HG03439 (cell line): ENCODE measurements around the gene MORN5.

ENCODE experiments used
- ATAC-seq: cut with Tn5 transposase; IDR thresholded peaks from one replicate; pipeline ENCODE4 v1.9.1; 2021; ENCODE audit warnings: mild to moderate bottlenecking, moderate library complexity; ENCODE audit not compliant: unreplicated experiment

The MORN5 gene

GRCh38 chr9:122143296-122143695 lies 16.4 kb upstream of the MORN5 start:
- ATAC-seq = no peak

GRCh38 chr9:122143876-122144405 lies 15.8 kb upstream of the MORN5 start:
- ATAC-seq = no peak

DNA sequence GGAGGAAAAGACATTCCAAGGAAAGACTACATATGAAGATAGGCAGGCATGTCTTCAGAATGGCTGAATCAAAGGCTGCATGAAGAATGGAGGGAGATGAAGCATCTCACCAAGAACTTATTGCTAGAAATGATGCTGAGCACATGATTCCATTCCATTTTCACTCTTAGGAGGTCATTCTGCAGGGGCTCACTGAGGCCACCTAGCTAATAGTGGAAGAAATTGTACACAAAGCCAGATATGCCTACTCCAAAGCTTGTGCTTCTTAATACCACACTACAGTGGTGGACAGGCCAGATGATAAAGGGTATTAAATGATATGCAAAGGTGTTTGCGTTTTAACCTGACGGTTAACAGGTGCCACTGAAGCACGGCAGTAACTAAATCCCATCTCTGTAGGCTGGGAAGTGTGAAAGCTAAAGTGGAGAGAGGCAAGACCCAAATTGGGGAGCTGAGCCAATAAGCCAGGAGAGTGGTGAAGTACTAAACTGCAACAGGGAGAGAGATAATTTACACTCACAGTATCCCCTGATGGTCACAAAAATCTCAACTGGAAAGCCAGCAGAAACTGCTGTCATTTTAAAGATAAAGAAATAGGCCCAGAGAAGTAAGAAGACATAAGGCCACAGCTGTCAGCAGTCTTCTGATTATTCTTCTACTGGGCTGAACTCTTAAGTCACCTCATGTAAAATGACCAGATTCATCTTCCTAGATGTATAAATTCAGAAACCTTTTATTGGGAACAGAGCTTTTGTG lies 14.7 kb upstream of the MORN5 start:
- no peak for ATAC-seq

- no peak for ATAC-seq
Measured at GRCh38 chr9:122145592-122145863, 14.2 kb upstream of the MORN5 start.

- ATAC-seq = no peak
Measured at GRCh38 chr9:122151267-122151828, 8.4 kb upstream of the MORN5 start.

DNA sequence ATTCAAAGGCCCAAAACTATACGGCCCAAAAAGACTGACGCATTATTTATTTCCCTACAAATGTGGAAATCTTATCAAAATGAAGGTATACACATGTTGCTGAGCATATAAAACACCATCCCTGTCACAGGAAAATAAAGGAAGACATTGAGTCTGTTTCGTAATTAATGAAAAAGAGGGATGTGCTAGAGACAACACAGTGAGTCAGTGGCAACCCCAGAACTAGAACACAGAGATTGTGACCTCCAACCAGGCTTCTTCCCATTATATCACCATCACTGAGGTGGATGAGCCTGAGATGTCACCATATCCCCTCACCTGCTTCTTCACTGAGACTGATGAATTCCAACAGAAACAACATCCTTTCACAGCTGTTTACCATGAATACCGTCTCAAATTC lies 3.9 kb upstream of the MORN5 start:
- ATAC-seq = no peak

- ATAC-seq = no peak
Measured at GRCh38 chr9:122158202-122158601, 1.5 kb upstream of the MORN5 start.

DNA sequence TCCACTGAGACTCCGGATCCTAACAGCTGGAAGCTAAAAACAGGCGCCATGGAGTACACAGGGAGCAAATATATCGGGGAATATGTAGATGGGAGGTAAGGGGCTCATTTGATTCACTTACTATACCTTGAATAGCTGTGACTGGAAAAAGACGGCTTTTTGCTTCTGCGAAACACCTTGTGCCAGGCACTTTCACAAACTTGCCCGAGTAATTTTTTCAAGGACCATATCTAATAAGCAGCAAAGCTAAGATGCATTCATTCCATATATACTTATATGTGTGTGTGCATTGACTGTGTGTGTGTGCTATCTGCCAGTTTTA lies 178 bp downstream of the MORN5 start:
- ATAC-seq = no peak

DNA sequence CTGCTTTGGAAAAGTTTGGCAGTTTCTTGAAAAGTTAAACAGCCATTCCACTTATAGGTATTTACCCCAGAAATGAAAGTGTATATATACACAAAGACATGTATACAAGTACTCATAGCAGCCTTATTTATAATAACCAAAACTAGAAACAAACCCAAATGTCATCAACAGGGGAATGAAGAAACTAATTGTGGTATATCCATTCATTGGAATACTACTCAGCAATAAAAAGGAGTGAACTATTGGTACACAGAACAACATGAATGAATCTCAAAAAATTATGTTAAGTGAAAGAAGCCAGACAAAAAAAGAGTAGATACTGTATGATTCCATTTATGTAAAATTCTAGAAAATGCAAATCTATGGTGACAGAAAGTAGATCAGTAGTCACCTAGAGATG lies 2.7 kb downstream of the MORN5 start:
- ATAC-seq = no peak

DNA sequence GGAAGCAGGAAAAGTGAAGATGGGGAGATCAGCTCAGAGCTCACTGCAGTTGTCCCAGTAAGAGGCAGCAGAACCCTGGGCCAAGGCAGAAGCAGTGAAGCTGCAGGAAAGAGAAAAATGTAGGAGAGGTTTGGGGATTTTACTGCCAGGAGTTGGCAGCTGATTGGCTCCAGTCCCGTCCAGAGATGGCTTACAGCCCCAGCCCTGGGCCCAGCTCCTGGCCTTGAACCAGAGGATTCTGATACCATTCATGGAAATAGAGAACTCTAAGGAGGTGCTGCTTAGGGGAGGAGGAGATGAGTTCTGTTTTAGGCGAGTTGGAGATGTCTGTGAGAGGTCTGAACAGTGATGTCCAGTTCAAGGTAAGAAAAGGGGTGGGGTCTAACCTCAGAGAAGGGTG lies 4.6 kb downstream of the MORN5 start:
- ATAC-seq = no peak

DNA sequence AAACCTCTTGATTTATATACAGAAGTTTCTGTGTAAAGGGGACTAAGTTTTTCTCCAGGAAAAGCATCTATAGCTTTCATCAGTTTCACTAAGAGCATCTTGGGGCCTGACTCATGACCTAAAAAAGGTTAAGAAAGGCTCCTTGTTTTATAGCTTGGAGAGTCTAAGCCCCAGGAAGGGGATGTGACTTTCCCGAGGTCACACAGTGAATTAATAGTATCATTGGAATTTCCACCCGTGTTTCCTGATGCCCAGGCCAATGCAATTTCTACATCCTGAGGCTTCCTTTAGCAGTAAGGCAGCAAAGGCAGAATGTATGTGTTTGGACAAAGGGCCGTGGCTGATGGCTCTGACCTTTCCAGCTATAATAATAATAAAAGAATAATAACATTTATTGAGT lies 8.6 kb downstream of the MORN5 start:
- no peak for ATAC-seq

DNA sequence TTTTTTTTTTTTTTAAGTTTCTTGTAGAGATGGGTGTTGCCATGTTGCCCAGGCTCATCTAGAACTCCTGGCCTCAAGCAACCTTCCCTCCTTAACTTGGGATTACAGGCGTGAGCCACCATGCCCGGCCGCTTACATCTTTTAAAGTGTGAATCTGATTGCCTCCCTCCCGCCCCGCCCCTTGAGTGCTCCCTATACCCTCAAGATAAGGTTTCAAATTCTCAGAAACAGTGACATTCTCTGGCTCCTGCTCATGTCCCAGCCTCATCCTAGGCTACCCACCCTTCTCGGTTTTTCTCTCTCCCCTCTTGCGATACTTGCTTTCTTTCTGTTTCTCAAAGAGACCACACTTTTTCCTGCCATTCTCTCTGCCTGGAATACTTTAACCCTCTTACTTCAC lies 12.4 kb downstream of the MORN5 start:
- ATAC-seq = no peak

DNA sequence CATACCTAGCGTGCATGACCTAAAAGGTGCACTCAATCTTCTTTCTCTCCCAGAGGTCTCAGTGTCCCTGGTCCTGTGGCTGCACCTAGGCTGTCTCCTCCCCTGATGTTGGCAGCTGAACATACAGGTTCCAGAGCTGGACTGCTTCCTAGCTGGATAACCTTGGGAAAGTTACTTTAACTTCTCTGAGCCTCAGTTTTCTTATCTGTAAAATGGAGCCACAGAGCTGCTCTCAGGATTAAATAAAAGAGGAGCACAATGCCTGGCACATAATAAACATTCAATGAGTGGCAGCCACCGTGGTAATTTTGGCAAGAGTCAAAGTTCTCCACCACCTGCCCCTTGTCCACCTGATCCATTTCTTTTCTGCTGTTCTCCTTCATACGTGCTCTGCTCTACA lies 14.0 kb downstream of the MORN5 start:
- ATAC-seq = no peak

DNA sequence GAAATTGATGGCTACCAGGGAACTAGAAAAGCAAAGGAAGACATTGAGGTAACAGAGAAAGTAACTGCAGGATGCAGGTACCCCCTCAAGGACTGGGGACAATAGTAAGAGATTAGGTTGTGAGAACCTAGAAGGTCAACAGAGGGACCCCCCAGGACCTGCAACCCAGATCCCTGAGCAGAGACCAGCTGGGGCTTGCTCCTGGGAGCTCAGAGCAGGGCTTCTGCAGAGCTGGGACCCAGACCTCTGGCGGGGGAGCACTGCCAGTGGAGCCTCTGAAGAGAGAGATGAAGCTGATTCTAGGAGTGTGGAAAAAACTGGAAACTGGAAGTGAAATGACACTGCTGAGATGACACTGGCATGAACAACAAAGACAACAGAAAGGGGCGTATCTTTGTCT lies 17.2 kb downstream of the MORN5 start:
- no peak for ATAC-seq

DNA sequence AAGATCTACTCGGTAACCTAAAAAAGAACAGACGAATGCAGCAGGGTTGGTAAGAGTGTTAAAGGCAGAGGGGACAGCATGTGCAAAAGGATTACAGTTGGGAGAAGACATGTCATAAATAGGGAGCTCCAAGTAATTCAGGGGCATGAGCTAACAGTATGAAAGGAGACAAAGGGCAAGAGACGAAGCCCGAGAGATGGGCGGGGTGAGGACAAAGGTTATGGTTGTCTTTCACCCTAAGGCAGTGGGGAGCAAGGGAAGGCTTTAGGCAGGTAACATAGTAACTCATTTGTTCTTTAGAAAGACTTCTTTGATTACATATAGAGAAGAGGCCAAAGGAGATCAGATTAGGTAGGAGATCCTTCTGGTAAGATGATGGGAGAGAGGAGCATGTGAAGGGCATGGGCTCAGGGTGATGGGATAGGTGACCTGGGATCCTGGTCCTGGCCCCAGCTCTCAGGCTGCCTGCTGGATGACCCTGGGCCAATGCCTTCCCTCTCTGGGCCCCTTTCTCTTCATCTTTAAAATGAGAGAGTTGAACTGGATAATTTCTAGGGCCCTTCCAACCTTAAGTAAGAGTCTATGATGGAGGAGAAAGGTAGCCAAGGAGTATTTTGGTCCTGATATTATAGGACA lies 19.5 kb downstream of the MORN5 start:
- ATAC-seq = no peak

DNA sequence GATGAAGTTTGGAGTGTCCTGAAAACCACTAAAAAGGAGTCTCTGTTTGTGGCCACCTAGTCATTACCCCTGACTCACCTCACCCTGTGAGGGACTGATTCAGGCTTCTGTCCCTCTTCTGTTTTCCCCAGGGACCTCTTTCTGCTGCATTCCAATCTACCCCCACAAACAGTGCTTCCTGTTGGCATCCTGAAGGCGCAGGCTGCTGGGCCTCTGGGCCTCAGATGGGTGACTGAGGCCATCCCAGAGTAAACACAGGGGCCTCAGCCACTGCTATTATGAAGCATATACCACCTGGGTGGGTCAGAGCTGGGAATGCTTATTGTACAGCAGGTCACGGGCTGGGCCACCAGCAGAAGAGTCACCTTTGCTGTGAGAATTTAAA lies 20.0 kb downstream of the MORN5 start:
- no peak for ATAC-seq

DNA sequence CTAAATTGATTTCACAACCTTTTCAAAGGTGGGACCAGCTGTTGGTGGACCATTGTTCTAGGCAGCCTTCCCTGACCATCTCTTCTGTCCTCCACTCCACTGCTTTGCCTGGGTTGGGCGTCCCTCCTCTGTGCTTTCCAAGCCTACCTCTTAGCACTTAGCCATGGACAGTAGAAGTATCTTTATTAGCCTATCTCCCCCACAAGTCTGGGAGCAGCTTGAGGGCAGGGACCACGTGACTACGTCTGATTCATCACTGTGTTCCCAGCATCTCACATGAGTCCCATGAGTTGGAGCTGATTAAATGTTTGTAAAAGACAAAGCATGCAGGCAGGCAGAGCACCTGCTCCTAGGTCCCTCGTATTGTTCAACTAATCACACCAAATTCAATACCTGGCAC lies 20.9 kb downstream of the MORN5 start:
- ATAC-seq = no peak

GRCh38 chr9:122183501-122183900 lies 23.8 kb downstream of the MORN5 start:
- ATAC-seq = no peak

DNA sequence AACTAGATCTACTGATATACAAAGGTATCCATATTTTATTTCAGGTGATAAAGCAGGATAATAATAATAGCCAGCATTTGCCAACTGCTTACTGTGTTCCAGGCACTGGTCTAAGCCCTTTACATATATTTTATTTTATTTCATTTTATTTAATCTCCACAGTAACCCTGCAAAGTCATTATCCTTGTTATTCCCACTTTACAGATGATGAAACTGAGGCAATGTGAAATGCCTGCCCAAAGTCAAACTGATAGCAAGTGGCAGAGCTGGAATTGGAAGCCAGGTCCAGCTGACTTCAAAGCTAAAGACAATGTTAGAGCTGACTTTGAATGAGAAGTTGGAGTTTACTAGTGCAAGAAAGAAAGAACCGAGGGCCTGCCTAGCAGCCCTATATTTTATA lies 24.8 kb downstream of the MORN5 start:
- ATAC-seq = no peak

DNA sequence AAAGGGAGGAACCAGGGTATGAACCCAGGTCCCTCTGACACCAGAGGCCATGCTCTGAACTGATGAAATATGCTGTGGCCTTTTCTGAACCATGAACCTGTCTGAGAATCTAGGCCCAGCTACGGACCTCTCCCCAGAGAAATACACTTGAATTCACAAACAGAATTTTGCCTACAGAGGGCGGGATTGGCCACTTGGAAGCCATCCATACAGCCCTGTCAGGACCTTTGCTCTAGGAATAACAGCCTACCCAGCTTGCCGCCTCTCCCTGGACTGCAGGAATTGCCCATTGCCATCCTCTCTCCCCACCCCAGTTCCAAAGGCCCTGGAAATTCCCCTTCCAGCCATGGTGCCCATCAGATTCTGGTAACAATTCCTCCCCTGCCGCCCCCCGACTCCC lies 26.6 kb downstream of the MORN5 start:
- no peak for ATAC-seq

- no peak for ATAC-seq
Measured at GRCh38 chr9:122186777-122187470, 27.2 kb downstream of the MORN5 start.

DNA sequence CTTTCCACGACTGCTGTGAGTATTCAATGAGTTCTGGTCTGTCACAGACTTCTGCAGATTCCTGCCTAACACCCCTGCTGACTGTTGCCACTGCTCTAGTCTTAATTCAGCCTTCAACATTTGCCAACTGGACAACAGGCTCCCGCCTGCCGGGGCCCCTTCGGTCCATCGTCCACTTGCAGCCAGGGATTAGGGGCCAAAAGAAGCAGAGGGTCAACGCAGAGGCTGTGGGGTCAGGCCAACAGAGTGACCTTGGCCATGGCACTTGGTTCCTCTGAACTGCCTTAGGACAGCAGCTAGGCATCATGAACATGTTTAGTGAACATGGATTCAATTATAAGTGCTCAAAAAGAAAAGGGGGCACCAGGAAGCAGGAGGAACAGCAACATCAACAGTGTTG lies 28.7 kb downstream of the MORN5 start:
- ATAC-seq = no peak
